Inflammatory macrophage treated with lipopolysaccharide for 1 hour (primary cell): ENCODE results near the gene PCDHB5.
"Not testable (repeated sequence)": the region's sequence is repeated elsewhere in the genome, so short reads cannot be mapped to it uniquely, and the experiment has no call there.

Experiments
- DNase-seq, 2 donors: peaks; one replicate each; pipeline ENCODE4 v3.0.0-alpha.2; 2020 to 2022

The PCDHB5 gene

GRCh38 chr5:141155540-141156374 lies 20.8 kb downstream of the PCDHB5 start:
- no peak for DNase-seq

DNA sequence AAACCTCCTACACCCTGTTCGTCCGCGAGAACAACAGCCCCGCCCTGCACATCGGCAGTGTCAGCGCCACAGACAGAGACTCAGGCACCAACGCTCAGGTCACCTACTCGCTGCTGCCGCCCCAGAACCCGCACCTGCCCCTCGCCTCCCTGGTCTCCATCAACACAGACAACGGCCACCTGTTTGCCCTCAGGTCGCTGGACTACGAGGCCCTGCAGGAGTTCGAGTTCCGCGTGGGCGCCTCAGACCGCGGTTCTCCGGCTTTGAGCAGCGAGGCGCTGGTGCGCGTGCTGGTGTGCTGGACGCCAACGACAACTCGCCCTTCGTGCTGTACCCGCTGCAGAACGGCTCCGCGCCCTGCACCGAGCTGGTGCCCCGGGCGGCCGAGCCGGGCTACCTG lies 22.4 kb downstream of the PCDHB5 start:
- DNase-seq: not testable (repeated sequence)

DNA sequence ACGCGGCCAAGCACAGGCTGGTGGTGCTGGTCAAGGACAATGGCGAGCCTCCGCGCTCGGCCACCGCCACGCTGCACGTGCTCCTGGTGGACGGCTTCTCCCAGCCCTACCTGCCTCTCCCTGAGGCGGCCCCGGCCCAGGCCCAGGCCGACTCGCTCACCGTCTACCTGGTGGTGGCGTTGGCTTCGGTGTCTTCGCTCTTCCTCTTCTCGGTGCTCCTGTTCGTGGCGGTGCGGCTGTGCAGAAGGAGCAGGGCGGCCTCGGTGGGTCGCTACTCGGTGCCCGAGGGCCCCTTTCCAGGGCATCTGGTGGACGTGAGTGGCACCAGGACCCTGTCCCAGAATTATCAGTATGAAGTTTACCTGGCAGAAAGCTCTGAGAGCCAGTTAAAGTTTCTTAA lies 22.9 kb downstream of the PCDHB5 start:
- not testable (repeated sequence) for DNase-seq

GRCh38 chr5:141172381-141173204 lies 37.6 kb downstream of the PCDHB5 start, which contains the start of gene PCDHB7:
Gene PCDHB7, plus strand, starts transcription at chr5:141172644. Its CDS starts 192 bp downstream, at chr5:141172836.
- DNase-seq: no peak

- DNase-seq: not testable (repeated sequence)
Observed at GRCh38 chr5:141174291-141175104, 39.5 kb downstream of the PCDHB5 start.

DNA sequence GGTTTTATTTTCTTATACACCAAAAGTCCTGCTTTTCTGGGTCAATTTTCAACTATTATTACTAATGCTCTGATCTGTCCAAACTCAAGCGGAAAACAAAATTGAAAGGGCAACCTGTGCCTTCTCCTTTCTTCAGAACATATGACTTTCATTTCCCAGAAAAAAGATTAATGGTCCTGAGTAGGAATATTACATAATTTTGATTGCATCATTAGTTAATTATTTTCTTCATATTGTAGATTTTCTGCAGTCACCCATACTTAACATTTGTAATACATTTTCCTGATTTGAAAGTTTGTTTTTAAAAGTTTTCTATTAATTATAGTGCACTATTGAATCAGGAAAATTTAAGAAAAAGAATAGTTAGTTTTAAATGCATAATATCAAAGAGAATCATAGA lies 40.9 kb downstream of the PCDHB5 start:
- DNase-seq: no peak

DNA sequence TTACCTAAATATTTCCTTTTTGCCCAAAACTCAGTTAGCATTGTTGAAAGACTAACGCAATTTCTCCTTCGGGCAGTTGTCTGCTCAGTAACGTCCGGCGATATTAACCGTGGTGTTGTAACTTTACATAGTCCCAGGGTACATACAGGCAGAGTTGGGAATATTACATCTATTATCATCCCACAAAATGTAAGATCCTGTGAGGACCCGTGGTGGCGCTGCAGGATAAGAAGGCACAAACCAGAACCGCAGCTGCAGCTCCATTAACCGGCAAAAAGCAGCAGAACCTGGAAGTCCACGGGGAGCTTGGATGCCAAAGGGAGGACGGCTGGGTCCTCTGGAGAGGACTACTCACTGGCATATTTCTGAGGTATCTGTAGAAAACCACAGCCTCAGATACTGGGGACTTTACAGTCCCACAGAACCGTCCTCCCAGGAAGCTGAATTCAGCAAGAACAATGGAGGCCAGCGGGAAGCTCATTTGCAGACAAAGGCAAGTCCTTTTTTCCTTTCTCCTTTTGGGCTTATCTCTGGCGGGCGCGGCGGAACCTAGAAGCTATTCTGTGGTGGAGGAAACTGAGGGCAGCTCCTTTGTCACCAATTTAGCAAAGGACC lies 42.7 kb downstream of the PCDHB5 start, which contains the start of gene PCDHB8:
Gene PCDHB8, plus strand, starts transcription at position 214 of the 615 bp plus-strand sequence. Its CDS starts 245 bp downstream, at position 459.
- not testable (repeated sequence) for DNase-seq

- not testable (repeated sequence) for DNase-seq
Observed at GRCh38 chr5:141179371-141179770, 44.4 kb downstream of the PCDHB5 start.

- DNase-seq: not testable (repeated sequence)
Observed at GRCh38 chr5:141179876-141180275, 44.9 kb downstream of the PCDHB5 start.

GRCh38 chr5:141180313-141180712 lies 45.3 kb downstream of the PCDHB5 start:
- DNase-seq: no peak

- no peak for DNase-seq
Observed at GRCh38 chr5:141182248-141182647, 47.2 kb downstream of the PCDHB5 start, which contains the start of gene PCDHB16. Gene PCDHB16, plus strand, starts transcription at chr5:141182387. Its CDS starts 173 bp downstream, at chr5:141182560.

- DNase-seq: not testable (repeated sequence)
Observed at GRCh38 chr5:141184117-141184855, 49.3 kb downstream of the PCDHB5 start.

DNA sequence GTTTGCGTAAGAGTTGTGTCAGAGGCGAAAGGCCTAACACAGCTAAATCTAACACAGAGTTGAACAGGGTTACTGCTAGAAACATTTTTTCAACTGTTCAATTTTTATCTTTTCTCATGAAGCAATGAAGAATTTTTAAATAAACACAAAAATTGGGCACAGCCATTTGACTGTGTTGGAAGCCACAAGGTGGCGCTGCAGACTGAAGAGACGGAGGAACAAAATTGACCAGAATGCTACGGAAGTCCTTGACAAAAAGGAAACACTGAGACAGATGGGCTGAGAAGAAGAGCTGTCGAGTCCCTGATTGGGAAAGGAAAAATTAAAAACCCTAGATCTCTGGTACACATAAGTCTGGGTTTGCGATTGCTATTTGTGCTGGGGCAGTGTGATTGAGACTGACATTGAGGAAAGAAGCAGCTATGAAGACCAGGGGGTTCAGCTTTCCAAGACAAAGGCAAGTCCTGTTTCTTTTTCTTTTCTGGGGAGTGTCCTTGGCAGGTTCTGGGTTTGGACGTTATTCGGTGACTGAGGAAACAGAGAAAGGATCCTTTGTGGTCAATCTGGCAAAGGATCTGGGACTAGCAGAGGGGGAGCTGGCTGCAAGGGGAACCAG lies 52.0 kb downstream of the PCDHB5 start, which contains the start of gene PCDHB9:
Gene PCDHB9, plus strand, starts transcription at position 265 of the 616 bp plus-strand sequence. Its CDS starts 158 bp downstream, at position 423.
- no peak for DNase-seq
